OCI-LY7 (cell line): ENCODE measurements around the gene HABP2.

Experiments used
- CTCF ChIP-seq: fragments of 200-600 bp; sonication (generic); conservative IDR thresholded peaks from 2 replicates; pipeline ENCODE4 v1.5.1; 2014; ENCODE audit warnings: mild to moderate bottlenecking, antibody characterized with exemption, low read length, moderate library complexity, mixed read lengths
- EZH2phosphoT487 ChIP-seq: fragments of 200-600 bp; sonication (generic); IDR thresholded peaks from 2 replicates; pipeline ENCODE4 v1.6.1; 2018; ENCODE audit warnings: low read depth, borderline replicate concordance, mild to moderate bottlenecking, mixed run types, antibody characterized with exemption, low read length, moderate library complexity, mixed read lengths

GRCh38 chr10:113569576-113569975, 16.7 kb downstream of the HABP2 start:
- no peak for TF ChIP-seq CTCF
- TF ChIP-seq EZH2phosphoT487 = no peak
